Retinal pigment epithelial cell (primary cell): ENCODE measurements around the gene COL20A1.

Experiments
- DNase-seq: peaks from one replicate; pipeline ENCODE4 v3.0.0-alpha.2; 2010; ENCODE audit warnings: low read depth
- H3K4me3 ChIP-seq: 2 replicates; pipeline ENCODE4 v1.5.1; 2011; ENCODE audit warnings: mild to moderate bottlenecking, low read length, control low read depth, moderate library complexity
- CTCF ChIP-seq: conservative IDR thresholded peaks from 2 replicates; pipeline ENCODE4 v1.5.1; 2011; ENCODE audit warnings: low read depth, low read length, control low read depth, inconsistent platforms

COL20A1 gene

GRCh38 chr20:63283397-63284082 lies 9.4 kb upstream of the COL20A1 start:
- H3K4me3 ChIP-seq: no peak overlapping the region
- no peak for DNase-seq
- TF ChIP-seq CTCF: no peak

GRCh38 chr20:63284083-63284440 lies 8.9 kb upstream of the COL20A1 start:
- no peak for DNase-seq
- H3K4me3 ChIP-seq: no peak overlapping the region
- no peak for TF ChIP-seq CTCF

GRCh38 chr20:63284544-63284949 lies 8.4 kb upstream of the COL20A1 start:
- DNase-seq: no peak
- TF ChIP-seq CTCF: no peak
- H3K4me3 ChIP-seq: no peak overlapping the region

GRCh38 chr20:63284981-63285524 lies 7.9 kb upstream of the COL20A1 start:
- TF ChIP-seq CTCF: no peak
- H3K4me3 ChIP-seq: no peak overlapping the region
- DNase-seq: no peak

- TF ChIP-seq CTCF: no peak
- no peak for DNase-seq
- no peak overlapping the region for H3K4me3 ChIP-seq
Measured at GRCh38 chr20:63285636-63286615, 7.1 kb upstream of the COL20A1 start.

- no peak overlapping the region for H3K4me3 ChIP-seq
- DNase-seq: no peak
- TF ChIP-seq CTCF: no peak
Measured at GRCh38 chr20:63286781-63287696, 5.9 kb upstream of the COL20A1 start.
